ENCODE measurements around the gene SLC2A2. TPM values are rescaled to one million over a fixed set of nuclear protein-coding genes. Genes with fewer than 3 reads are reported as not detected.

Gene SLC2A2
- total RNA-seq, 1 donor from 2014 or later = not detected

GRCh38 chr3:171018156-171018935 lies 8.2 kb downstream of the SLC2A2 start:
- Histone ChIP-seq H3K4me1 (no peaks in the 10 kb centered on the region), H3K9me3 (no peaks in the 10 kb centered on the region), H3K27me3 (ENCODE audit: low read depth) (no peaks in the 10 kb centered on the region), H3K4me3 (no peak overlapping the region), H3K36me3 (no peaks in the 10 kb centered on the region), H3K27ac (no peak overlapping the region)
- DNase-seq = no peak
- TF ChIP-seq CTCF (IDR thresholded peaks at IDR 0.05) = no peak
- intact Hi-C loops (cut with DNase I) = no loop called here
- no peak for ATAC-seq

DNA sequence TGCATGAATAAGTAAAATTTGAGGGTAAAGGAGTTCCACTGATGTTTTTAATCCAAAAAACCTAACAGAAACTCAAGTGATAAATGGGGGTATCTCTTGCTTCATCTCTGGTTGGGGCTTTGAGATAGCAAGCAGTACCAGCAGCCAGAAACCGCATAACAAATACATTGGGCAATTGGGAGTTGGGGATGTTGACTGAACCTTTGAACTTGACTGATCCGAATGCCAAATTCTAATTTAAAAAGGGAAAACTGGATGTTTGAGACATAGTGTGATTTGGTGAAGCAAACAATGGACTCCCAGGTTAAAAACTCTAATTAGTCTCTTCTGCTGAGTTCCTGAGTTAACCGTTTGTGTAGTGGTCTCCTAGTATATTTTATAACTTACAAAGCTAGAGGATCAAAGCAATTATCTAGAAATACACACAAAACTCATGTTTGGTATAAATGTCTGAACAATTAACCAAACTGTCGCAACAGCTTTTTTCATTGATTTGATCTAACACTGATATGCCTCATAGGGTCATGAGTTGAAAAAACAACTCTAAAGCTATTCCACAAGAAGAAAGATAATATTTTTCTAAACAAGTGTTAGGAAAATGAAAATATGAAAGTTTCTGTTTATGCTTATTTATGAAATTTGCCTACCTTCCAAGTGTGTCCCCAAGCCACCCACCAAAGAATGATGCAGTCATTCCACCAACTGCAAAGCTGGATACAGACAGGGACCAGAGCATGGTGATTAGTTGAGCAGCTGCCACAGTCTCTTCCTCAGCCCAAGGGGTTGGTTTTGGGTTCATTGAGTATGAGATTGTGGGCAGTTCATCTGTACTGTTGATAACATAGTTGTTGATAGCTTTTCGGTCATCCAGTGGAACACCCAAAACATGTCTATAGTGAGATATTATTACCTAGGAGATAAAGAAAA lies 12.4 kb downstream of the SLC2A2 start:
- H3K27ac ChIP-seq = no peak overlapping the region
- DNase-seq (no peak), ATAC-seq (no peak)
- no peaks in the 10 kb centered on the region for H3K27me3 ChIP-seq (ENCODE audit: low read depth)
- no peaks in the 10 kb centered on the region for H3K36me3 ChIP-seq
- no peaks in the 10 kb centered on the region for H3K4me1 ChIP-seq
- intact Hi-C loops (cut with DNase I) = no loop called here
- no peak overlapping the region for H3K4me3 ChIP-seq
- TF ChIP-seq CTCF (IDR thresholded peaks at IDR 0.05) = no peak
- no peaks in the 10 kb centered on the region for H3K9me3 ChIP-seq

GRCh38 chr3:171011873-171012336 lies 14.6 kb downstream of the SLC2A2 start:
- no peaks in the 10 kb centered on the region for H3K36me3 ChIP-seq
- no peaks in the 10 kb centered on the region for H3K4me1 ChIP-seq
- ATAC-seq (no peak), DNase-seq (no peak)
- intact Hi-C loops (cut with DNase I) = no loop called here
- no peaks in the 10 kb centered on the region for H3K9me3 ChIP-seq
- no peaks in the 10 kb centered on the region for H3K27me3 ChIP-seq (ENCODE audit: low read depth)
- no peak overlapping the region for H3K27ac ChIP-seq
- H3K4me3 ChIP-seq = no peak overlapping the region
- no peak for TF ChIP-seq CTCF (IDR thresholded peaks at IDR 0.05)

- Histone ChIP-seq H3K27ac (no peak overlapping the region), H3K27me3 (ENCODE audit: low read depth) (no peaks in the 10 kb centered on the region), H3K4me3 (no peak overlapping the region), H3K9me3 (no peaks in the 10 kb centered on the region), H3K4me1 (no peaks in the 10 kb centered on the region), H3K36me3 (no peaks in the 10 kb centered on the region)
- no peak for ATAC-seq
- intact Hi-C loops (cut with DNase I) = no loop called here
- no peak for TF ChIP-seq CTCF (IDR thresholded peaks at IDR 0.05)
- DNase-seq = no peak
Measured at GRCh38 chr3:171011109-171011872, 15.2 kb downstream of the SLC2A2 start.

DNA sequence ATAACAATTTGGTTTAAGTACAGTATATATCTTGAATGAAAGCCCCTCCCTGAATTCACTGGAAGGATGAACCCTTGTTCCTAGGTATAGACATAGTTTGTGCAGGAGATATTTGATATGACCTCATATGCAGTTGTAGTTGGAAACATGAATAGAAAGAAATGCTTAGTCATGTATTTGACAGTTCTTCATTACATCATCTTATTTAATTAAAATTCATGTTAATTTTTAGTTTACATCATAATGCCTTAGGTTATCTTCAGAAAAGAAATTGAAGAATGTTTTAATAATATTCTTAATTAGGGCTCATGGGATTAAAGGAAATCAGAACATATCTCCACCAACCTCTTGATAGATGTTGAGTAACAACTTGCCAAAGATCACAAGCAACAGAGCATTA lies 19.2 kb downstream of the SLC2A2 start:
- H3K36me3 ChIP-seq = no peaks in the 10 kb centered on the region
- DNase-seq (no peak), ATAC-seq (no peak)
- H3K4me1 ChIP-seq = no peaks in the 10 kb centered on the region
- H3K9me3 ChIP-seq = no peaks in the 10 kb centered on the region
- no peak overlapping the region for H3K27ac ChIP-seq
- H3K4me3 ChIP-seq = no peak overlapping the region
- intact Hi-C loops (cut with DNase I) = no loop called here
- no peaks in the 10 kb centered on the region for H3K27me3 ChIP-seq (ENCODE audit: low read depth)
- no peak for TF ChIP-seq CTCF (IDR thresholded peaks at IDR 0.05)
